IMR-90 (cell line): ENCODE measurements around the gene ARFIP1. TPM values are rescaled to one million over a fixed set of nuclear protein-coding genes. Genes with fewer than 3 reads are reported as not detected.

Source experiments
- ATAC-seq: fragments of 200-7000 bp; cut with Tn5 transposase; 2 replicates; pipeline ENCODE4 v1.9.1; 2020; ENCODE audit warnings: low read depth, mild to moderate bottlenecking, moderate library complexity
- BruUV-seq: library from RNA; stranded (reverse); fragments of 400-500 nt; replicated peaks from 2 replicates; lab custom pipeline; 2021; lab: Mats Ljungman, UMichigan
- CTCF ChIA-PET: fragments of 300-600 bp; formaldehyde crosslinking; extraction: SDS; loops from one replicate; lab custom pipeline; 2021; ENCODE audit warnings: antibody characterized with exemption; lab: Yijun Ruan, JAX
- POLR2A ChIA-PET: fragments of 300-600 bp; sonication (Branson Sonifier 250); formaldehyde crosslinking; loops from one replicate; lab custom pipeline; 2022; ENCODE audit warnings: antibody characterized with exemption; ENCODE audit not compliant: unreplicated experiment; lab: Charles Lee
- DNase-seq: peaks from one replicate; pipeline ENCODE4 v3.0.0; 2013
- H2AFZ ChIP-seq: replicated peaks from 2 replicates; pipeline ENCODE3; 2013; ENCODE audit warnings: low read length, mild to moderate bottlenecking; ENCODE audit not compliant: poor library complexity
- H2AK5ac ChIP-seq: 2 replicates; pipeline ENCODE4 v1.6.1; 2013; ENCODE audit warnings: low read depth, low read length, inconsistent platforms
- H2AK9ac ChIP-seq: replicated peaks from 2 replicates; pipeline ENCODE3; 2013; ENCODE audit warnings: mild to moderate bottlenecking, low read depth, low read length, moderate library complexity; ENCODE audit not compliant: poor library complexity
- H2BK120ac ChIP-seq: 2 replicates; pipeline ENCODE4 v1.6.1; 2013; ENCODE audit warnings: low read depth, low read length, inconsistent platforms
- H2BK15ac ChIP-seq: 3 replicates; pipeline ENCODE4 v1.6.1; 2013; ENCODE audit warnings: low read depth, low read length, inconsistent platforms
- H2BK20ac ChIP-seq: 2 replicates; pipeline ENCODE4 v1.6.1; 2013; ENCODE audit warnings: low read depth, mild to moderate bottlenecking, inconsistent platforms, low read length, moderate library complexity
- H2BK5ac ChIP-seq: 2 replicates; pipeline ENCODE4 v1.6.1; 2013; ENCODE audit warnings: mild to moderate bottlenecking, low read depth, low read length, inconsistent platforms; ENCODE audit not compliant: poor library complexity, severe bottlenecking
- H3K14ac ChIP-seq: replicated peaks from 2 replicates; pipeline ENCODE4 v1.6.1; 2013; ENCODE audit warnings: low read depth, low read length, inconsistent platforms
- H3K18ac ChIP-seq: 2 replicates; pipeline ENCODE4 v1.6.1; 2013; ENCODE audit warnings: low read depth, low read length, control low read depth
- H3K23ac ChIP-seq: 2 replicates; pipeline ENCODE4 v1.6.1; 2013; ENCODE audit warnings: low read depth, low read length, inconsistent platforms
- H3K27ac ChIP-seq: 2 replicates; pipeline ENCODE4 v1.5.1; 2013; ENCODE audit warnings: mild to moderate bottlenecking, control low read depth, low read length; ENCODE audit not compliant: insufficient read depth
- H3K27me3 ChIP-seq: 2 replicates; pipeline ENCODE4 v1.6.1; 2013; ENCODE audit warnings: low read length; ENCODE audit not compliant: control insufficient read depth, insufficient read depth
- H3K36me3 ChIP-seq: 2 replicates; pipeline ENCODE4 v1.6.1; 2013; ENCODE audit warnings: low read length, mixed read lengths; ENCODE audit not compliant: control insufficient read depth, insufficient read depth
- H3K4ac ChIP-seq: 2 replicates; pipeline ENCODE4 v1.6.1; 2013; ENCODE audit warnings: low read depth, low read length, inconsistent platforms
- H3K4me1 ChIP-seq: 2 replicates; pipeline ENCODE4 v1.6.1; 2013; ENCODE audit warnings: low read length, mixed read lengths; ENCODE audit not compliant: control insufficient read depth, insufficient read depth
- H3K4me2 ChIP-seq: 2 replicates; pipeline ENCODE4 v1.6.1; 2013; ENCODE audit warnings: low read depth, mild to moderate bottlenecking, control low read depth, low read length, moderate library complexity
- H3K4me3 ChIP-seq: 2 replicates; pipeline ENCODE4 v1.5.1; 2013; ENCODE audit warnings: low read depth, mild to moderate bottlenecking, control low read depth, low read length, moderate library complexity; ENCODE audit not compliant: insufficient read depth
- H3K56ac ChIP-seq: 2 replicates; pipeline ENCODE4 v1.6.1; 2013; ENCODE audit warnings: low read length, inconsistent platforms; ENCODE audit not compliant: insufficient read depth; ENCODE audit errors: extremely low read depth
- H3K79me1 ChIP-seq, 2 experiments: 2 replicates each; pipeline ENCODE4 v1.6.1; 2013; ENCODE audit warnings: low read length in 2 of 2, inconsistent platforms in 1 of 2, low read depth in 1 of 2
- H3K9ac ChIP-seq: 2 replicates; pipeline ENCODE4 v1.6.1; 2013; ENCODE audit warnings: low read depth, low read length, control low read depth
- H3K9me1 ChIP-seq: 2 replicates; pipeline ENCODE4 v1.6.1; 2013; ENCODE audit warnings: low read length, inconsistent platforms; ENCODE audit not compliant: insufficient read depth
- H3K9me3 ChIP-seq: 2 replicates; pipeline ENCODE4 v1.6.1; 2013; ENCODE audit warnings: low read length; ENCODE audit not compliant: control insufficient read depth, insufficient read depth
- H4K20me1 ChIP-seq: 2 replicates; pipeline ENCODE4 v1.6.1; 2013; ENCODE audit warnings: low read length, inconsistent platforms; ENCODE audit not compliant: insufficient read depth
- H4K5ac ChIP-seq: 2 replicates; pipeline ENCODE4 v1.6.1; 2013; ENCODE audit warnings: mild to moderate bottlenecking, low read depth, low read length, control low read depth
- H4K8ac ChIP-seq, 2 experiments: 2 replicates each; pipeline ENCODE4 v1.6.1; 2013; ENCODE audit warnings: low read depth in 2 of 2, low read length in 2 of 2, control low read depth in 1 of 2, inconsistent platforms in 1 of 2
- H4K91ac ChIP-seq: 2 replicates; pipeline ENCODE4 v1.6.1; 2013; ENCODE audit warnings: low read depth, low read length, inconsistent platforms; ENCODE audit not compliant: insufficient read depth
- BHLHE40 ChIP-seq: fragments of 150-350 bp; IDR thresholded peaks from 2 replicates; pipeline ENCODE4 v1.6.1; 2016; ENCODE audit warnings: mild to moderate bottlenecking, low read depth, low read length
- CEBPB ChIP-seq: IDR thresholded peaks from 2 replicates; pipeline ENCODE4 v1.6.1; 2012; ENCODE audit warnings: low read depth, low read length, improper control_type of control experiment
- CHD1 ChIP-seq: IDR thresholded peaks from 2 replicates; pipeline ENCODE4 v1.6.1; 2012; ENCODE audit warnings: low read depth, low read length, improper control_type of control experiment
- FOS ChIP-seq: fragments of 150-350 bp; IDR thresholded peaks from 2 replicates; pipeline ENCODE4 v1.6.1; 2016; ENCODE audit warnings: low read depth, low read length
- MAFK ChIP-seq: IDR thresholded peaks from 2 replicates; pipeline ENCODE4 v1.6.1; 2012; ENCODE audit warnings: low read depth, low read length, improper control_type of control experiment
- MAZ ChIP-seq: IDR thresholded peaks from 2 replicates; pipeline ENCODE4 v1.6.1; 2012; ENCODE audit warnings: low read depth, mild to moderate bottlenecking, low read length, improper control_type of control experiment, moderate library complexity, borderline replicate concordance
- MXI1 ChIP-seq: IDR thresholded peaks from 2 replicates; pipeline ENCODE4 v1.6.1; 2012; ENCODE audit warnings: low read depth, mild to moderate bottlenecking, low read length, moderate library complexity, borderline replicate concordance
- NFE2L2 ChIP-seq: fragments of 150-350 bp; IDR thresholded peaks from 2 replicates; pipeline ENCODE4 v1.6.1; 2016; ENCODE audit warnings: low read depth, mild to moderate bottlenecking, low read length
- POLR2A ChIP-seq: IDR thresholded peaks from 2 replicates; pipeline ENCODE4 v1.6.1; 2012; ENCODE audit warnings: mild to moderate bottlenecking, low read depth, low read length
- RAD21 ChIP-seq: IDR thresholded peaks from 2 replicates; pipeline ENCODE4 v1.6.1; 2012; ENCODE audit warnings: low read length, improper control_type of control experiment
- RCOR1 ChIP-seq: IDR thresholded peaks from 2 replicates; pipeline ENCODE4 v1.6.1; 2012; ENCODE audit warnings: mild to moderate bottlenecking, low read length, improper control_type of control experiment; ENCODE audit not compliant: insufficient replicate concordance
- RFX5 ChIP-seq: IDR thresholded peaks from 2 replicates; pipeline ENCODE4 v1.8.0; 2012; ENCODE audit warnings: low read depth, mild to moderate bottlenecking, low read length, moderate library complexity
- SMC3 ChIP-seq: fragments of 150-350 bp; IDR thresholded peaks from 2 replicates; pipeline ENCODE4 v1.6.1; 2016; ENCODE audit warnings: low read depth, mild to moderate bottlenecking, antibody characterized with exemption, low read length, moderate library complexity
- WGBS, 2 experiments: methylation state at CpG; one replicate each; pipeline versions ENCODE4 v1.1.5 to v1.1.7; 2013; ENCODE audit warnings: missing lambda C conversion rate in 2 of 2; ENCODE audit not compliant: insufficient read length in 1 of 2; ENCODE audit errors: extremely low coverage in 2 of 2; 5-methylcytosine and 5-hydroxymethylcytosine counted together
- dilution Hi-C: fragments of 300-500 bp; cut with HindIII; formaldehyde crosslinking; loops from one replicate; pipeline ENCODE4 v1.14.3; 2018; ENCODE audit warnings: low sequenced_read_pairs; ENCODE audit not compliant: unreplicated experiment
- in situ Hi-C: fragments of 300-500 bp; cut with MboI; formaldehyde crosslinking; loops from 3 replicates; pipeline ENCODE4 v1.14.3; 2019; ENCODE audit warnings: low sequenced_read_pairs, inconsistent platforms, mixed read lengths
- intact Hi-C: fragments of 100-400 bp; cut with micrococcal nuclease; formaldehyde crosslinking; loops from 2 replicates; pipeline ENCODE4 v1.10.0; 2022
- polyA plus RNA-seq, 3 experiments: library from polyadenylated mRNA; depleted of rRNA; stranded (reverse); fragments of >200 nt; gene quantifications; 2 replicates each; pipeline ENCODE4 v1.2.3, GENCODE V29; 2012; ENCODE audit warnings: low replicate concordance in 1 of 3
- total RNA-seq: library from RNA; depleted of rRNA; stranded (reverse); fragments of >200 nt; gene quantifications from 2 replicates; pipeline ENCODE4 v1.2.3, GENCODE V29; 2012
- TF ChIP-seq, protein P1 (sequence below): fragments of 150-350 bp; IDR thresholded peaks from 2 replicates; pipeline ENCODE4 v1.6.1; 2017; ENCODE audit warnings: mild to moderate bottlenecking, antibody characterized with exemption, low read length, low read depth
- TF ChIP-seq, protein P2 (sequence below): fragments of 150-350 bp; IDR thresholded peaks from 2 replicates; pipeline ENCODE4 v1.6.1; 2016; ENCODE audit warnings: low read depth, mild to moderate bottlenecking, low read length, moderate library complexity, borderline replicate concordance
- TF ChIP-seq, protein P3 (sequence below): conservative IDR thresholded peaks from 2 replicates; pipeline ENCODE4 v1.5.1; 2012; ENCODE audit warnings: mild to moderate bottlenecking, low read depth, low read length, improper control_type of control experiment

ARFIP1 gene
- total and polyA plus RNA-seq, 2 of the 4 experiments (the other 2 are of a cell fraction), result 12.7 to 30.5 TPM

DNA sequence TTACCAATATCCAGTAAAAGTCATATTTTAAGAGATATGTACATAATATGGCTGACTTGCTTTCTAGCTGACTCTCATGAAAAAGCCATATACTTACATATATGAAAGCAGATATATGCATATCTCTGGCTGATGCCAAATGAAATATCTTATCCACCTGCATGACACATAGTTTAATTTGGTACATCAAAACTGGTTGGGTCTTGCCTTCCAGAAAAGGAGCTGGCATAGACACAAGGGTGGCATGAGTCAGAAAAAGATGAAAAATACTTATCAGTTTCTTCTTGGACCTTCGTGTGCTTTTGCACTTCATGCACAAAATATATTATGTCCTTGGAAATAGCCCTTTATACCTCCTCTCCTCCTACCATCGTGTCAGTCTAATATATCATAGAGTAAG, 32.3 kb upstream of the ARFIP1 start:
- POLR2A ChIA-PET, result no interaction called here
- H2BK20ac ChIP-seq, result no peak overlapping the region
- H3K23ac ChIP-seq, result no peak overlapping the region
- H4K8ac ChIP-seq, result no peak overlapping the region
- no peak overlapping the region for H2BK120ac ChIP-seq
- no peak overlapping the region for H3K56ac ChIP-seq
- no peak overlapping the region for H2AK9ac ChIP-seq
- TF ChIP-seq, protein P1, sequence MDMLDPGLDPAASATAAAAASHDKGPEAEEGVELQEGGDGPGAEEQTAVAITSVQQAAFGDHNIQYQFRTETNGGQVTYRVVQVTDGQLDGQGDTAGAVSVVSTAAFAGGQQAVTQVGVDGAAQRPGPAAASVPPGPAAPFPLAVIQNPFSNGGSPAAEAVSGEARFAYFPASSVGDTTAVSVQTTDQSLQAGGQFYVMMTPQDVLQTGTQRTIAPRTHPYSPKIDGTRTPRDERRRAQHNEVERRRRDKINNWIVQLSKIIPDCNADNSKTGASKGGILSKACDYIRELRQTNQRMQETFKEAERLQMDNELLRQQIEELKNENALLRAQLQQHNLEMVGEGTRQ, result no peak
- TF ChIP-seq FOS (no peak), RCOR1 (no peak), RAD21 (no peak), MAFK (no peak), MXI1 (no peak), BHLHE40 (no peak), POLR2A (no peak), RFX5 (no peak), NFE2L2 (no peak), CEBPB (no peak), CHD1 (no peak), SMC3 (no peak), MAZ (no peak)
- TF ChIP-seq, protein P2, sequence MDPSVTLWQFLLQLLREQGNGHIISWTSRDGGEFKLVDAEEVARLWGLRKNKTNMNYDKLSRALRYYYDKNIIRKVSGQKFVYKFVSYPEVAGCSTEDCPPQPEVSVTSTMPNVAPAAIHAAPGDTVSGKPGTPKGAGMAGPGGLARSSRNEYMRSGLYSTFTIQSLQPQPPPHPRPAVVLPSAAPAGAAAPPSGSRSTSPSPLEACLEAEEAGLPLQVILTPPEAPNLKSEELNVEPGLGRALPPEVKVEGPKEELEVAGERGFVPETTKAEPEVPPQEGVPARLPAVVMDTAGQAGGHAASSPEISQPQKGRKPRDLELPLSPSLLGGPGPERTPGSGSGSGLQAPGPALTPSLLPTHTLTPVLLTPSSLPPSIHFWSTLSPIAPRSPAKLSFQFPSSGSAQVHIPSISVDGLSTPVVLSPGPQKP, result no peak
- TF ChIP-seq, protein P3, sequence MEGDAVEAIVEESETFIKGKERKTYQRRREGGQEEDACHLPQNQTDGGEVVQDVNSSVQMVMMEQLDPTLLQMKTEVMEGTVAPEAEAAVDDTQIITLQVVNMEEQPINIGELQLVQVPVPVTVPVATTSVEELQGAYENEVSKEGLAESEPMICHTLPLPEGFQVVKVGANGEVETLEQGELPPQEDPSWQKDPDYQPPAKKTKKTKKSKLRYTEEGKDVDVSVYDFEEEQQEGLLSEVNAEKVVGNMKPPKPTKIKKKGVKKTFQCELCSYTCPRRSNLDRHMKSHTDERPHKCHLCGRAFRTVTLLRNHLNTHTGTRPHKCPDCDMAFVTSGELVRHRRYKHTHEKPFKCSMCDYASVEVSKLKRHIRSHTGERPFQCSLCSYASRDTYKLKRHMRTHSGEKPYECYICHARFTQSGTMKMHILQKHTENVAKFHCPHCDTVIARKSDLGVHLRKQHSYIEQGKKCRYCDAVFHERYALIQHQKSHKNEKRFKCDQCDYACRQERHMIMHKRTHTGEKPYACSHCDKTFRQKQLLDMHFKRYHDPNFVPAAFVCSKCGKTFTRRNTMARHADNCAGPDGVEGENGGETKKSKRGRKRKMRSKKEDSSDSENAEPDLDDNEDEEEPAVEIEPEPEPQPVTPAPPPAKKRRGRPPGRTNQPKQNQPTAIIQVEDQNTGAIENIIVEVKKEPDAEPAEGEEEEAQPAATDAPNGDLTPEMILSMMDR, result no peak
- H3K79me1 ChIP-seq, result no peaks in the 10 kb centered on the region
- no peak overlapping the region for H3K4me2 ChIP-seq
- H2BK5ac ChIP-seq, result no peak overlapping the region
- H3K4ac ChIP-seq, result no peak overlapping the region
- H3K9me1 ChIP-seq, result no peaks in the 10 kb centered on the region
- no peak overlapping the region for H4K91ac ChIP-seq
- H3K27me3 ChIP-seq, result no peaks in the 10 kb centered on the region
- no peaks in the 10 kb centered on the region for H3K9me3 ChIP-seq
- H3K4me1 ChIP-seq, result no peaks in the 10 kb centered on the region
- no peak overlapping the region for H3K9ac ChIP-seq
- intact Hi-C loops (no loop called here), in situ Hi-C loops (no loop called here), dilution Hi-C loops (no loop called here)
- no peak overlapping the region for H2BK15ac ChIP-seq
- no peak overlapping the region for H3K18ac ChIP-seq
- no peak overlapping the region for H2AK5ac ChIP-seq
- H2AFZ ChIP-seq, result no peak overlapping the region
- DNase-seq (no peak), ATAC-seq (no peak)
- H4K5ac ChIP-seq, result no peak overlapping the region
- no peaks in the 10 kb centered on the region for H3K36me3 ChIP-seq
- H4K20me1 ChIP-seq, result no peaks in the 10 kb centered on the region
- no peak overlapping the region for H3K27ac ChIP-seq
- WGBS, 2 experiments, result no CpG with 5 or more reads among the region's 2 CpGs
- no peak overlapping the region for H3K14ac ChIP-seq
- H3K4me3 ChIP-seq, result no peak overlapping the region
- CTCF ChIA-PET, result no interaction called here
- BruUV-seq, result no TSS peak
